ENCODE measurements around the gene SDK1. TPM values are rescaled to one million over a fixed set of nuclear protein-coding genes. Genes with fewer than 3 reads are reported as not detected.

Gene SDK1
- total RNA-seq, 1 donor from 2014 or later = 4.3 TPM

GRCh38 chr7:4209966-4210365 lies 908.9 kb downstream of the SDK1 start:
- no peak for DNase-seq (ENCODE audit: low spot score)
- Mint-ChIP-seq H3K4me1 (ENCODE audit: unreplicated experiment) (no peaks in the 10 kb centered on the region), H3K4me3 (ENCODE audit: unreplicated experiment) (no peak overlapping the region), H3K27ac (ENCODE audit: unreplicated experiment) (no peak overlapping the region), H3K9me3 (ENCODE audit: unreplicated experiment) (peaks cover 10% of the 10 kb centered on the region), H3K27me3 (ENCODE audit: unreplicated experiment) (peaks cover 3% of the 10 kb centered on the region), H3K36me3 (ENCODE audit: low read depth, unreplicated experiment) (peaks cover 9% of the 10 kb centered on the region)
- TF ChIP-seq, protein P1, sequence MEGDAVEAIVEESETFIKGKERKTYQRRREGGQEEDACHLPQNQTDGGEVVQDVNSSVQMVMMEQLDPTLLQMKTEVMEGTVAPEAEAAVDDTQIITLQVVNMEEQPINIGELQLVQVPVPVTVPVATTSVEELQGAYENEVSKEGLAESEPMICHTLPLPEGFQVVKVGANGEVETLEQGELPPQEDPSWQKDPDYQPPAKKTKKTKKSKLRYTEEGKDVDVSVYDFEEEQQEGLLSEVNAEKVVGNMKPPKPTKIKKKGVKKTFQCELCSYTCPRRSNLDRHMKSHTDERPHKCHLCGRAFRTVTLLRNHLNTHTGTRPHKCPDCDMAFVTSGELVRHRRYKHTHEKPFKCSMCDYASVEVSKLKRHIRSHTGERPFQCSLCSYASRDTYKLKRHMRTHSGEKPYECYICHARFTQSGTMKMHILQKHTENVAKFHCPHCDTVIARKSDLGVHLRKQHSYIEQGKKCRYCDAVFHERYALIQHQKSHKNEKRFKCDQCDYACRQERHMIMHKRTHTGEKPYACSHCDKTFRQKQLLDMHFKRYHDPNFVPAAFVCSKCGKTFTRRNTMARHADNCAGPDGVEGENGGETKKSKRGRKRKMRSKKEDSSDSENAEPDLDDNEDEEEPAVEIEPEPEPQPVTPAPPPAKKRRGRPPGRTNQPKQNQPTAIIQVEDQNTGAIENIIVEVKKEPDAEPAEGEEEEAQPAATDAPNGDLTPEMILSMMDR (IDR thresholded peaks at IDR 0.05; ENCODE audit: unreplicated experiment) = no peak

- Mint-ChIP-seq H3K4me1 (ENCODE audit: unreplicated experiment) (no peaks in the 10 kb centered on the region), H3K9me3 (ENCODE audit: unreplicated experiment) (peaks cover 10% of the 10 kb centered on the region), H3K4me3 (ENCODE audit: unreplicated experiment) (no peak overlapping the region), H3K27me3 (ENCODE audit: unreplicated experiment) (peaks cover 3% of the 10 kb centered on the region), H3K36me3 (ENCODE audit: low read depth, unreplicated experiment) (peaks cover 9% of the 10 kb centered on the region), H3K27ac (ENCODE audit: unreplicated experiment) (no peak overlapping the region)
- DNase-seq (ENCODE audit: low spot score) = no peak
- TF ChIP-seq, protein P1 (IDR thresholded peaks at IDR 0.05; ENCODE audit: unreplicated experiment) = no peak
Observed at GRCh38 chr7:4210821-4211220, 909.8 kb downstream of the SDK1 start.

- Mint-ChIP-seq H3K4me3 (ENCODE audit: unreplicated experiment) (no peak overlapping the region), H3K27me3 (ENCODE audit: unreplicated experiment) (peaks cover 3% of the 10 kb centered on the region), H3K4me1 (ENCODE audit: unreplicated experiment) (no peaks in the 10 kb centered on the region), H3K36me3 (ENCODE audit: low read depth, unreplicated experiment) (peaks cover 9% of the 10 kb centered on the region), H3K27ac (ENCODE audit: unreplicated experiment) (no peak overlapping the region), H3K9me3 (ENCODE audit: unreplicated experiment) (peaks cover 10% of the 10 kb centered on the region)
- TF ChIP-seq, protein P1 (IDR thresholded peaks at IDR 0.05; ENCODE audit: unreplicated experiment) = no peak
- DNase-seq (ENCODE audit: low spot score) = no peak
Observed at GRCh38 chr7:4211261-4211660, 910.2 kb downstream of the SDK1 start.

GRCh38 chr7:4212376-4212775 lies 911.3 kb downstream of the SDK1 start:
- Mint-ChIP-seq H3K4me1 (ENCODE audit: unreplicated experiment) (no peaks in the 10 kb centered on the region), H3K36me3 (ENCODE audit: low read depth, unreplicated experiment) (peaks cover 3% of the 10 kb centered on the region), H3K4me3 (ENCODE audit: unreplicated experiment) (no peak overlapping the region), H3K9me3 (ENCODE audit: unreplicated experiment) (peaks cover 10% of the 10 kb centered on the region), H3K27me3 (ENCODE audit: unreplicated experiment) (peaks cover 3% of the 10 kb centered on the region), H3K27ac (ENCODE audit: unreplicated experiment) (no peak overlapping the region)
- DNase-seq (ENCODE audit: low spot score) = no peak
- TF ChIP-seq, protein P1 (IDR thresholded peaks at IDR 0.05; ENCODE audit: unreplicated experiment) = no peak

GRCh38 chr7:4214291-4215155 lies 913.5 kb downstream of the SDK1 start:
- H3K27me3 Mint-ChIP-seq (ENCODE audit: unreplicated experiment) = peaks cover 3% of the 10 kb centered on the region
- TF ChIP-seq, protein P1 (IDR thresholded peaks at IDR 0.05; ENCODE audit: unreplicated experiment) = no peak
- no peak for DNase-seq (ENCODE audit: low spot score)
- H3K36me3 Mint-ChIP-seq (ENCODE audit: low read depth, unreplicated experiment) = peaks cover 6% of the 10 kb centered on the region
- no peak overlapping the region for H3K27ac Mint-ChIP-seq (ENCODE audit: unreplicated experiment)
- H3K4me3 Mint-ChIP-seq (ENCODE audit: unreplicated experiment) = no peak overlapping the region
- H3K9me3 Mint-ChIP-seq (ENCODE audit: unreplicated experiment) = peaks cover 9% of the 10 kb centered on the region
- H3K4me1 Mint-ChIP-seq (ENCODE audit: unreplicated experiment) = no peaks in the 10 kb centered on the region

Data from endothelial cell (in vitro differentiated cells).